Stomach (tissue), 4 donors: Measurements from ENCODE around the gene GPR4.

ENCODE experiments used
- CTCF ChIP-seq, 7 experiments: fragments of 450-650 bp in 4 of 7; fragments of 200-600 bp in 3 of 7; sonication (generic) in 3 of 7; IDR thresholded peaks; one replicate each; pipeline ENCODE4 v1.5.1; 2016 to 2019; ENCODE audit warnings: antibody characterized with exemption in 7 of 7, control low read depth in 2 of 7, mild to moderate bottlenecking in 1 of 7
- EP300 ChIP-seq: sonication (generic); formaldehyde crosslinking; IDR thresholded peaks from one replicate; pipeline ENCODE4 v1.6.1; 2017; ENCODE audit warnings: antibody characterized with exemption
- POLR2A ChIP-seq, 4 donors: fragments of 450-650 bp; IDR thresholded peaks; one replicate each; pipeline ENCODE4 v1.6.1; 2016; ENCODE audit warnings: antibody characterized with exemption in 4 of 4, control low read depth in 2 of 4, mild to moderate bottlenecking in 1 of 4, moderate library complexity in 1 of 4
- POLR2AphosphoS5 ChIP-seq, 3 donors: sonication (generic); formaldehyde crosslinking; IDR thresholded peaks; one replicate each; pipeline ENCODE4 v1.6.1; 2016; ENCODE audit warnings: antibody characterized with exemption in 3 of 3

DNA sequence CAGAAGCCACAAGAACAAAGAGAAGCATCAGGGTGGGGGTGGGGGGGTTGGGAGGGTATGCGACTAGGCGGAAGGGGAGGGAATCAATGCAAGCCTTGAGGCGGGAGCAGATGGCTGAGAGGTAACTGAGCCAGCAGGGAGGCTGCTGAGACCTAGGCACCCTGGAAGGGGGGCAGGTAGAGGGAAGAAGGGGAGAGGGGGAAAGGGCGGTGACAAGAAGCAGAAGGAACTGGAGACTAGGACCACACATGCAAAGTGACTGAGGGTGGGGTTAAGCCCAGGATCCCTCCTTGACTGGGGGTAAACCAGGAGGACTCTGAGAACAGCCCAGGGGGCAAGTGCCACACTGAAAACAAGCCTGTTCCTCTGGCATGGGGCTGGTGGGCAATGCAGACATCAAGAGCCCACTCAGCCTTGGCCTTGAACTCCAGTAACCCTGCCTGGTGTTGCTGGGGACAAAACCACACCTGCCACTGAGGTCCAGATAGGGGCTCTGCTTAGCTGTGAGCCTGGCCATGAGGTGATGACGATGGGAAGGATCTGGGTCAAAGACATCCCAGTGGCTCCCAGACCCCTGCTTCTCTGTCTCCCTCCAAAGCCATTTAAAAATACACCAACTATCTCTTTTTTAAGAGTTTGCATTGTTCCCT lies 37.8 kb downstream of the GPR4 start:
- TF ChIP-seq POLR2A (IDR thresholded peaks at IDR 0.05): no peak
- TF ChIP-seq POLR2AphosphoS5 (IDR thresholded peaks at IDR 0.05): no peak
- TF ChIP-seq CTCF (IDR thresholded peaks at IDR 0.05): no peak
- no peak for TF ChIP-seq EP300
